Nephron (organoid): Measurements from ENCODE around the gene CSNK2A1.
"Not testable (repeated sequence)": the region's sequence is repeated elsewhere in the genome, so short reads cannot be mapped to it uniquely, and the experiment has no call there.

Source experiments
- H3K27ac Mint-ChIP-seq, 3 experiments: 2 replicates each; pipeline ENCODE4 v1.8.0; 2020; ENCODE audit warnings: mixed read lengths in 3 of 3, mild to moderate bottlenecking in 2 of 3, moderate library complexity in 1 of 3
- H3K27me3 Mint-ChIP-seq: 2 replicates; pipeline ENCODE4 v1.8.0; 2021; ENCODE audit warnings: low read depth, mild to moderate bottlenecking, moderate library complexity, mixed read lengths
- H3K36me3 Mint-ChIP-seq: 2 replicates; pipeline ENCODE4 v1.8.0; 2020; ENCODE audit warnings: low read depth, mixed read lengths
- H3K4me1 Mint-ChIP-seq: 2 replicates; pipeline ENCODE4 v1.8.0; 2020; ENCODE audit warnings: mixed read lengths
- H3K4me3 Mint-ChIP-seq, 3 experiments: 2 replicates each; pipeline ENCODE4 v1.8.0; 2020; ENCODE audit warnings: mild to moderate bottlenecking in 3 of 3, mixed read lengths in 3 of 3, moderate library complexity in 2 of 3
- H3K9me3 Mint-ChIP-seq: 2 replicates; pipeline ENCODE4 v1.8.0; 2020; ENCODE audit warnings: mixed read lengths
- TF ChIP-seq, protein P1 (sequence below), 3 experiments: fragments of 200-600 bp; sonication (generic); IDR thresholded peaks; one replicate each; pipeline ENCODE4 v1.5.0; 2021; ENCODE audit warnings: antibody characterized with exemption in 3 of 3; ENCODE audit not compliant: unreplicated experiment in 3 of 3

CSNK2A1 gene

DNA sequence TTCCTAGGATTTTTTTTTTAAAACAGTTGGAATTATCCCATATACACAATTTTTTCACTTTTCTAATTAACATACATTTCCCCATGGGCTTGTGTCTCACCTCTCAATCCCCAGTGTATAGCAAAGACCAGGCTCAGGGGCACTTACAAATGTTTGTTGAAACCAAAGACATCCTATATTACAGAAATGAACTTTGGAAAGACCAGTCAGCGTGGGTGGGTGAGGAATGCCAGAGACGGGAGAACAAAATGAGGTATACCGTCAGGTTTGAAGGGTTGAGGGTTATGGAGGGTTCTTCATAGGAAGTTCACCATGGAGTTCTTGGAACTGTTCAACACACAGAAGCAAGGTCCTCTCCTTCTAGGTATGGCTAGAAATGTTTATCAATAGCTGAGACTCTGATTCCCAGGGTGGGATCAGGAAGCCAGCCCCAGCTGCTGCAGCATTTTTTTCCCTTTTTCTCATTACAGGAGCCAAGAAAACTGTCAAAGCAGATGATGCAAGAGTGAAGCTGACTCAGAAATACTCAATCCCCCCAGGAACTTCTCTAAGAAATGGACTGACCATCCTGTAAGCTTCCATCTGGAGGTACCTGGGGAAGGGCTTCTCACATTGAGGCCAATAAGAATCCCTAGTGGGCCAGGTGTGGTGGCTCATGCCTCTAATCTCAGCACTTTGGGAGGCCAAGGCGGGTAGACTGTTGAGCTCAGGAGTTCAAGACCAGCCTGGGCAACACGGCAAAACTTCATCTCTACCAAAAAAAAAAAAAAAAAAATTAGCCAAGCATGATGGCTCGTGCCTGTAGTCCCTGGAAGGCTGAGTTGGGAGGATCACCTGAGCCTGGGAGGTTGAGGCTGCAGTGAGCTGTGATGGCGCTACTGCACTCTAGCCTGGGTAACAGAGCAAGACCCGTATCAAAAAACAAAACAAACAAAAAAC lies 65.3 kb downstream of the CSNK2A1 start:
- Mint-ChIP-seq H3K9me3 (peaks cover 5% of the 10 kb centered on the region), H3K4me3 (no peak overlapping the region), H3K4me1 (peaks cover 22% of the 10 kb centered on the region), H3K27me3 (no peaks in the 10 kb centered on the region), H3K36me3 (peaks cover 60% of the 10 kb centered on the region), H3K27ac (peak overlapping the region in 1 of 3 experiments; percentile 30)
- TF ChIP-seq, protein P1, sequence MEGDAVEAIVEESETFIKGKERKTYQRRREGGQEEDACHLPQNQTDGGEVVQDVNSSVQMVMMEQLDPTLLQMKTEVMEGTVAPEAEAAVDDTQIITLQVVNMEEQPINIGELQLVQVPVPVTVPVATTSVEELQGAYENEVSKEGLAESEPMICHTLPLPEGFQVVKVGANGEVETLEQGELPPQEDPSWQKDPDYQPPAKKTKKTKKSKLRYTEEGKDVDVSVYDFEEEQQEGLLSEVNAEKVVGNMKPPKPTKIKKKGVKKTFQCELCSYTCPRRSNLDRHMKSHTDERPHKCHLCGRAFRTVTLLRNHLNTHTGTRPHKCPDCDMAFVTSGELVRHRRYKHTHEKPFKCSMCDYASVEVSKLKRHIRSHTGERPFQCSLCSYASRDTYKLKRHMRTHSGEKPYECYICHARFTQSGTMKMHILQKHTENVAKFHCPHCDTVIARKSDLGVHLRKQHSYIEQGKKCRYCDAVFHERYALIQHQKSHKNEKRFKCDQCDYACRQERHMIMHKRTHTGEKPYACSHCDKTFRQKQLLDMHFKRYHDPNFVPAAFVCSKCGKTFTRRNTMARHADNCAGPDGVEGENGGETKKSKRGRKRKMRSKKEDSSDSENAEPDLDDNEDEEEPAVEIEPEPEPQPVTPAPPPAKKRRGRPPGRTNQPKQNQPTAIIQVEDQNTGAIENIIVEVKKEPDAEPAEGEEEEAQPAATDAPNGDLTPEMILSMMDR (IDR thresholded peaks at IDR 0.05; ENCODE audit: unreplicated experiment in 3 of 3) = no peak

DNA sequence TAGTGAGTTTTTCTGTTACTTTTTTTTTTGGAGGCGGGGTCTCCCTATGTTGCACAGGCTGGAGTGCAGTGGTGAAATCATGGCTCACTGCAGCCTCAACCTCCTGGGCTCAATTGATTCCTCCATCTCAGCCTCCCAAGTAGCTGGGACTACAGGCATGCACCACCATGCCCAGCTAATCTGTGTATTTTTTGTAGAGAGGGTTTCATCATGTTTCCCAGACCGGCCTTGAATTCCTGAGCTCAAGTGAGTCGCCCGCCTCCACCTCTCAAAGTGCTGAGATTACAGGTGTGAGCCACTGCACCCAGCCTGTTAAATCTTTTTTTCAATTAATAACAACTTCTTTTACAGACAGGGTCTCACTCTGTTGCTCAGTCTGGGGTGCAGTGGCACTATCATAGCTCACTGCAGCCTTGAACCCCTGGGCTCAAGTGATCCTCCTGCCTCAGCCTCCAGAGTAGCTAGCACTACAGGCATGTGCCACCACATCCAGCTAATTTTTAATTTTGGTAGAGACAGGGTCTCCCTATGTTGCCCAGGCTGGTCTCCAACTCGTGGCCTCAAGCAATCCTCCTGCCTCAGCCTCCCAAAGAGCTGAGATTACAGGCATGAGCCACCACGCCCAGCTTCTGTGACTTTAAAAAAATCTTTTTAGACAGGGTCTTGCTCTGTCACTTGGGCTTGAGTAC lies 66.9 kb downstream of the CSNK2A1 start:
- not testable (repeated sequence) for H3K4me3 Mint-ChIP-seq, H3K27me3 Mint-ChIP-seq, H3K27ac Mint-ChIP-seq
- H3K36me3 Mint-ChIP-seq = peaks cover 58% of the 10 kb centered on the region
- peaks cover 22% of the 10 kb centered on the region for H3K4me1 Mint-ChIP-seq
- peaks cover 13% of the 10 kb centered on the region for H3K9me3 Mint-ChIP-seq

DNA sequence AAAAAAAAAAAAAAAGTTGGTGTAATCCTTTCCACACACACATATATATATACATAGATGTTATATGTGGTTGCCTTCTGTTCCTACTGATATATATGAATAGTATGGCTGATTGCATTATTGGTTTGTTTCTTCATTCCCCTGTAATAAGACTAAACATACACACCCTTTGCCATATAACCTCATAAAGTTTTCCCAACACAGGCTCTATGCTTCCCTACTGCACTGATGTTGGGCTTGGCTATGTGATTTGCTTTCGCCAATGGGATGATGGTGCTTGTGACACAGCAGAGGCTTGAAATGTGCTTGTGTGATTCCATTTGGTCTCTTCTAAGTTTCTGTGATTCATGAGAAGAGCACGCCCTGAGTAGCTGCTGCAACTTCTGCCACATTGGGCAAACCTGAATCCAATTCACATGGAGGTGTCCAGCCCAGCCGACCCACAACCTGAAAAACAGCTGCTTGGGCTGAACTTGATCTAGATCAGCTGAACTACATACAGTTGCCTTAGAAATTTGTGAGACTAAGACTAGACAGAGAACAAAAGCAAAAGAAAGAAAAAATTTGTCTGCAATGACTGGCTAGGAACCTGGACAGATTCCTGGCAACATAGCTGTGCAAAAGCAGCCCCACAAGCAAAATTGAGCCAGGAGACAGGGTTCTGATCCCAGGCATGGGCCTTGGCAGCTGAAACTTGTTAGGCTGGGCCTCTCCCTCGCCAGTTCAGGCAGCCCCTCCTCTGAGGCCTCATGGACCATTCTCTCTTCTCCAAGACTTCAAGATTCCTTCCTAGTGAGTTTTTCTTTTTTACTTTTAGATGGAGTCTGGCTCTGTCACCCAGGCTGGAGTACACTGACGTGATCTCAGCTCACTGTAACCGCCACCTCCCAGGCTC lies 67.9 kb downstream of the CSNK2A1 start:
- H3K9me3 Mint-ChIP-seq = peaks cover 22% of the 10 kb centered on the region
- H3K27ac Mint-ChIP-seq = peak overlapping the region in 1 of 3 experiments; percentile 79
- H3K36me3 Mint-ChIP-seq = peaks cover 57% of the 10 kb centered on the region
- H3K27me3 Mint-ChIP-seq = no peaks in the 10 kb centered on the region
- H3K4me3 Mint-ChIP-seq = no peak overlapping the region
- TF ChIP-seq, protein P1 (IDR thresholded peaks at IDR 0.05; ENCODE audit: unreplicated experiment in 3 of 3) = no peak
- peaks cover 22% of the 10 kb centered on the region for H3K4me1 Mint-ChIP-seq

DNA sequence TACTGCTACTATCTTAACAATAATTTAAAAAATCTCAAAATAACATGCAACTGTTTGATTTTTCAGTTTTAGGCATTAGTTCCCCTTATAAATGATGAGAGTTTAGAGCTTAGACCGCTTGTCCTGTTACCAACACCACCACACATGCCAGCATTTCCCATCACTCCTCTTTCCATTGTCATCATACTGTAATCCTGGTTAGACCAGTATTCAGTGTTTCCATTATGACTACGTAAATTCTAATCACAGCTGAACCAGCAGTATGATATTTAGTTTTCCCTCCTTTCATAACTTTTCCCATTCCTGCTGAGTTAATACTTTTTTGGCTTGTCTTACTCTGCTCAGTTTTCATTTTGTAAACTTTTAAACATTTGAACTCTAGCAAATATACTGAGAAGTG lies 69.0 kb downstream of the CSNK2A1 start:
- Mint-ChIP-seq H3K4me1 (peaks cover 22% of the 10 kb centered on the region), H3K9me3 (peaks cover 33% of the 10 kb centered on the region), H3K36me3 (peaks cover 52% of the 10 kb centered on the region), H3K27ac (peak overlapping the region in 1 of 3 experiments; percentile 44), H3K27me3 (no peaks in the 10 kb centered on the region), H3K4me3 (no peak overlapping the region)
- TF ChIP-seq, protein P1 (IDR thresholded peaks at IDR 0.05; ENCODE audit: unreplicated experiment in 3 of 3) = no peak

DNA sequence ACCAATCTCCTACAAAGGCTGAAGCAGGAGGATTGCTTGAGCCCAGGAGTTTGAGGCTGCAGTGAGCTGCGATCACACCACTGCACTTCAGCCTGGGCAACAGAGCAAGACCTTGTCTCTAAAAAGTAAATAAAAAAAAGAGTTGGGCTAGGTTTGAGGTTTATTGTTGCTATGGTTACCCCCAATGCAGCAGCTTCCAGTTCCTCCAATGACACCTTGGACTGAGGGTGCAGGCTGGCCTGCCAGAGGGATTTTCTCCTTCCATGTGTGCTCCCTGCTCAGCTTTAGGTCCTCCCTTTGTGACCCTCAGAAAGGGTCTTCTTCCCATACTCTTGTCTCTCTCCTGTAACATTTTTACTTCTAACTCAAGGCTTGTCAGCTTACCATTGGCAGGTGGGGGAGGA lies 70.7 kb downstream of the CSNK2A1 start:
- peaks cover 47% of the 10 kb centered on the region for H3K36me3 Mint-ChIP-seq
- H3K27me3 Mint-ChIP-seq = no peaks in the 10 kb centered on the region
- H3K4me1 Mint-ChIP-seq = peaks cover 14% of the 10 kb centered on the region
- TF ChIP-seq, protein P1 (IDR thresholded peaks at IDR 0.05; ENCODE audit: unreplicated experiment in 3 of 3) = no peak
- no peak overlapping the region for H3K27ac Mint-ChIP-seq
- H3K4me3 Mint-ChIP-seq = no peak overlapping the region
- H3K9me3 Mint-ChIP-seq = peaks cover 47% of the 10 kb centered on the region
